H9 (cell line): ENCODE results near the gene GCA. TPM values are rescaled to one million over a fixed set of nuclear protein-coding genes. Genes with fewer than 3 reads are reported as not detected.

Experiments
- DNase-seq: peaks from one replicate; pipeline ENCODE4 v3.0.0-alpha.2; 2017
- H2AFZ ChIP-seq: one replicate; pipeline ENCODE4 v1.6.1; 2013; ENCODE audit warnings: mild to moderate bottlenecking, low read length, control low read depth, moderate library complexity
- H2AK5ac ChIP-seq: 2 replicates; pipeline ENCODE4 v1.6.1; 2013; ENCODE audit warnings: low read length, control low read depth, mixed read lengths; ENCODE audit not compliant: insufficient read length
- H2BK120ac ChIP-seq: one replicate; pipeline ENCODE4 v1.6.1; 2013; ENCODE audit warnings: low read depth, mild to moderate bottlenecking, low read length, control low read depth, inconsistent platforms; ENCODE audit not compliant: poor library complexity, severe bottlenecking
- H2BK12ac ChIP-seq: 2 replicates; pipeline ENCODE4 v1.6.1; 2013; ENCODE audit warnings: low read length, control low read depth, mixed read lengths, low read depth; ENCODE audit not compliant: insufficient read length
- H2BK15ac ChIP-seq: 2 replicates; pipeline ENCODE4 v1.6.1; 2013; ENCODE audit warnings: low read depth, low read length, control low read depth
- H2BK20ac ChIP-seq: one replicate; pipeline ENCODE4 v1.6.1; 2013; ENCODE audit warnings: low read depth, mild to moderate bottlenecking, low read length, control low read depth, inconsistent platforms; ENCODE audit not compliant: poor library complexity, severe bottlenecking
- H2BK5ac ChIP-seq: 2 replicates; pipeline ENCODE4 v1.6.1; 2013; ENCODE audit warnings: low read length, control low read depth, mixed read lengths; ENCODE audit not compliant: insufficient read length
- H3K14ac ChIP-seq: 2 replicates; pipeline ENCODE4 v1.6.1; 2013; ENCODE audit warnings: low read length, control low read depth; ENCODE audit not compliant: insufficient read depth
- H3K18ac ChIP-seq: 2 replicates; pipeline ENCODE4 v1.6.1; 2013; ENCODE audit warnings: low read depth, mild to moderate bottlenecking, mixed read lengths, low read length, control low read depth; ENCODE audit not compliant: insufficient read length
- H3K23ac ChIP-seq: 2 replicates; pipeline ENCODE4 v1.6.1; 2013; ENCODE audit warnings: low read length, control low read depth, mixed read lengths, low read depth; ENCODE audit not compliant: insufficient read length
- H3K23me2 ChIP-seq: 2 replicates; pipeline ENCODE4 v1.6.1; 2013; ENCODE audit warnings: low read depth, mild to moderate bottlenecking, mixed read lengths, low read length, control low read depth; ENCODE audit not compliant: insufficient read length, poor library complexity, severe bottlenecking
- H3K27ac ChIP-seq: 2 replicates; pipeline ENCODE4 v1.5.1; 2013; ENCODE audit warnings: low read length, control low read depth, mixed read lengths, low read depth; ENCODE audit not compliant: insufficient read length
- H3K27me3 ChIP-seq: 2 replicates; pipeline ENCODE4 v1.6.1; 2013; ENCODE audit warnings: low read length, control low read depth, inconsistent platforms; ENCODE audit not compliant: insufficient read depth
- H3K4ac ChIP-seq: 2 replicates; pipeline ENCODE4 v1.6.1; 2013; ENCODE audit warnings: low read depth, mild to moderate bottlenecking, control low read depth, inconsistent platforms, low read length, moderate library complexity
- H3K4me1 ChIP-seq: 2 replicates; pipeline ENCODE4 v1.6.1; 2013; ENCODE audit warnings: low read length, control low read depth, inconsistent platforms; ENCODE audit not compliant: insufficient read depth
- H3K4me2 ChIP-seq: 2 replicates; pipeline ENCODE4 v1.6.1; 2013; ENCODE audit warnings: low read length, control low read depth, mixed read lengths; ENCODE audit not compliant: insufficient read length, insufficient read depth
- H3K56ac ChIP-seq: 2 replicates; pipeline ENCODE4 v1.6.1; 2013; ENCODE audit warnings: low read depth, mild to moderate bottlenecking, mixed read lengths, low read length, control low read depth; ENCODE audit not compliant: insufficient read length
- H3K79me1 ChIP-seq: 2 replicates; pipeline ENCODE4 v1.6.1; 2013; ENCODE audit warnings: low read depth, mild to moderate bottlenecking, moderate library complexity, low read length, control low read depth, inconsistent platforms; ENCODE audit not compliant: insufficient read depth, poor library complexity, severe bottlenecking
- H3K79me2 ChIP-seq: 2 replicates; pipeline ENCODE4 v1.6.1; 2013; ENCODE audit warnings: low read length, control low read depth, inconsistent platforms; ENCODE audit not compliant: insufficient read depth
- H3K9ac ChIP-seq: 2 replicates; pipeline ENCODE4 v1.6.1; 2013; ENCODE audit warnings: low read length, control low read depth, mixed read lengths; ENCODE audit not compliant: insufficient read length; ENCODE audit errors: extremely low read depth
- H3K9me3 ChIP-seq: one replicate; pipeline ENCODE4 v1.6.1; 2013; ENCODE audit warnings: low read depth, low read length, inconsistent platforms; ENCODE audit not compliant: control insufficient read depth
- H3T11ph ChIP-seq: one replicate; pipeline ENCODE4 v1.6.1; 2013; ENCODE audit warnings: mild to moderate bottlenecking, low read length, control low read depth, inconsistent platforms
- H4K20me1 ChIP-seq: one replicate; pipeline ENCODE4 v1.6.1; 2013; ENCODE audit not compliant: control insufficient read depth, insufficient read length, insufficient read depth
- H4K5ac ChIP-seq: 2 replicates; pipeline ENCODE4 v1.6.1; 2013; ENCODE audit warnings: low read depth, mild to moderate bottlenecking, mixed read lengths, low read length, control low read depth; ENCODE audit not compliant: insufficient read length
- H4K8ac ChIP-seq: replicated peaks from 2 replicates; pipeline ENCODE4 v1.6.1; 2013; ENCODE audit warnings: low read length, control low read depth, mixed read lengths, low read depth; ENCODE audit not compliant: insufficient read length
- H4K91ac ChIP-seq: 2 replicates; pipeline ENCODE4 v1.6.1; 2013; ENCODE audit warnings: low read depth, mild to moderate bottlenecking, moderate library complexity, mixed read lengths, low read length, control low read depth; ENCODE audit not compliant: insufficient read length
- H3K27ac Mint-ChIP-seq, 3 experiments: 2 replicates in 2 of 3; 3 replicates in 1 of 3; pipeline ENCODE4 v1.8.0; 2020 to 2021; ENCODE audit warnings: mixed read lengths in 3 of 3, mild to moderate bottlenecking in 1 of 3, moderate library complexity in 1 of 3
- H3K27me3 Mint-ChIP-seq: 2 replicates; pipeline ENCODE4 v1.8.0; 2021; ENCODE audit warnings: low read depth, mild to moderate bottlenecking, moderate library complexity, mixed read lengths
- H3K36me3 Mint-ChIP-seq, 3 experiments: 2 replicates in 2 of 3; 3 replicates in 1 of 3; pipeline ENCODE4 v1.8.0; 2020 to 2021; ENCODE audit warnings: low read depth in 3 of 3, mixed read lengths in 3 of 3; ENCODE audit not compliant: insufficient read depth in 1 of 3
- H3K4me1 Mint-ChIP-seq, 2 experiments: 2 replicates each; pipeline ENCODE4 v1.8.0; 2020; ENCODE audit warnings: mixed read lengths in 2 of 2
- H3K4me3 Mint-ChIP-seq, 2 experiments: 2 replicates in 1 of 2; 3 replicates in 1 of 2; pipeline ENCODE4 v1.8.0; 2020 to 2021; ENCODE audit warnings: mild to moderate bottlenecking in 2 of 2, mixed read lengths in 2 of 2, moderate library complexity in 1 of 2
- H3K9me3 Mint-ChIP-seq, 2 experiments: 2 replicates in 1 of 2; 3 replicates in 1 of 2; pipeline ENCODE4 v1.8.0; 2020; ENCODE audit warnings: mild to moderate bottlenecking in 2 of 2, mixed read lengths in 2 of 2, moderate library complexity in 1 of 2
- WGBS: extraction: QIAGEN DNeasy Blood & Tissue Kit; methylation state at CpG from one replicate; pipeline ENCODE4 v1.1.7; 2013; ENCODE audit warnings: missing lambda C conversion rate, low lambda C conversion rate, mixed read lengths; ENCODE audit not compliant: insufficient read length; ENCODE audit errors: extremely low coverage; 5-methylcytosine and 5-hydroxymethylcytosine counted together
- total RNA-seq: library from RNA; stranded (reverse); gene quantifications from 2 replicates; pipeline ENCODE4 v1.2.1, GENCODE V29; 2021
- TF ChIP-seq, protein P1 (sequence below): fragments of 200-600 bp; sonication (generic); conservative IDR thresholded peaks from 3 replicates; pipeline ENCODE4 v1.8.0; 2021; ENCODE audit warnings: antibody characterized with exemption, mild to moderate bottlenecking

Gene GCA
- total RNA-seq, 1 experiment from 2014 or later, result 31.0 TPM

DNA sequence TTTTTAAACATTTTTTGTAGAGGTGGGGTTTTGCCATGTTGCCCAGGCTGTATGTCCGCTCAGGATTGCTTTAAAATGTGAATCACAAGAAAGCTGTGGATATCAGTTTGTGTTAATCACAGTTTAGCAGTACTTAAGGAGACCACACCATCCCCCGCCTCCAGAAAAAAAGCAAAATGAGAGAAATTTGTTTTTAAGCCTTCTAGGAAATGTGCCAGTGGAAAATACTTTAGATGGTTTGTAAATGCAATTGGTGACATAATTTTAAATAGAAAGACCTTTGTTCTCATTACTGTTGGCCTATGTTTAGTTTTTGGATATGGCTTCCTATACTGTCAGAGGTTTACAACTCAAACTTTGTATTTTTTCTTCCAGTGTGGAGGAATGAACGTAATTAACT, 27.0 kb downstream of the GCA start:
- no CpG with 5 or more reads among the region's 3 CpGs for WGBS
- DNase-seq, result no peak
- H3K79me1 ChIP-seq, result no peaks in the 10 kb centered on the region

More for the DNA sequence above, 27.0 kb downstream of the GCA start:
- Mint-ChIP-seq H3K36me3 (no peaks in the 10 kb centered on the region), H3K27me3 (no peaks in the 10 kb centered on the region), H3K4me1 (0 out of 4 replicates have a peak, but pooled peaks cover 0 to 6% of the 10 kb centered on the region in 2 experiments), H3K4me3 (no peak overlapping the region), H3K9me3 (no peaks in the 10 kb centered on the region), H3K27ac (no peak overlapping the region)
- Histone ChIP-seq H3K23ac (no peak overlapping the region), H2BK5ac (no peak overlapping the region), H3K9me3 (no peaks in the 10 kb centered on the region), H4K5ac (no peak overlapping the region), H4K8ac (no peak overlapping the region), H2BK12ac (no peak overlapping the region), H2BK15ac (no peak overlapping the region), H2AK5ac (no peak overlapping the region), H3K9ac (no peak overlapping the region), H3K4me1 (no peaks in the 10 kb centered on the region), H3K79me2 (no peaks in the 10 kb centered on the region), H4K91ac (no peak overlapping the region), H3K27me3 (no peaks in the 10 kb centered on the region), H3K4ac (no peak overlapping the region), H3K23me2 (no peaks in the 10 kb centered on the region), H3K14ac (no peak overlapping the region), H3T11ph (no peak overlapping the region), H3K4me2 (no peak overlapping the region), H3K56ac (no peak overlapping the region), H2BK20ac (no peak overlapping the region), H2BK120ac (no peak overlapping the region), H3K27ac (no peak overlapping the region), H2AFZ (no peak overlapping the region), H4K20me1 (no peaks in the 10 kb centered on the region), H3K18ac (no peak overlapping the region)
- TF ChIP-seq, protein P1, sequence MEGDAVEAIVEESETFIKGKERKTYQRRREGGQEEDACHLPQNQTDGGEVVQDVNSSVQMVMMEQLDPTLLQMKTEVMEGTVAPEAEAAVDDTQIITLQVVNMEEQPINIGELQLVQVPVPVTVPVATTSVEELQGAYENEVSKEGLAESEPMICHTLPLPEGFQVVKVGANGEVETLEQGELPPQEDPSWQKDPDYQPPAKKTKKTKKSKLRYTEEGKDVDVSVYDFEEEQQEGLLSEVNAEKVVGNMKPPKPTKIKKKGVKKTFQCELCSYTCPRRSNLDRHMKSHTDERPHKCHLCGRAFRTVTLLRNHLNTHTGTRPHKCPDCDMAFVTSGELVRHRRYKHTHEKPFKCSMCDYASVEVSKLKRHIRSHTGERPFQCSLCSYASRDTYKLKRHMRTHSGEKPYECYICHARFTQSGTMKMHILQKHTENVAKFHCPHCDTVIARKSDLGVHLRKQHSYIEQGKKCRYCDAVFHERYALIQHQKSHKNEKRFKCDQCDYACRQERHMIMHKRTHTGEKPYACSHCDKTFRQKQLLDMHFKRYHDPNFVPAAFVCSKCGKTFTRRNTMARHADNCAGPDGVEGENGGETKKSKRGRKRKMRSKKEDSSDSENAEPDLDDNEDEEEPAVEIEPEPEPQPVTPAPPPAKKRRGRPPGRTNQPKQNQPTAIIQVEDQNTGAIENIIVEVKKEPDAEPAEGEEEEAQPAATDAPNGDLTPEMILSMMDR, result no peak
